MM.1S (cell line): ENCODE results near the gene SETBP1.
"Not testable (repeated sequence)": the region's sequence is repeated elsewhere in the genome, so short reads cannot be mapped to it uniquely, and the experiment has no call there.

ENCODE experiments used
- DNase-seq: peaks from one replicate; pipeline ENCODE4 v3.0.0-alpha.2; 2015
- H2AFZ ChIP-seq: fragments of 300-600 bp; sonication (generic); 2 replicates; pipeline ENCODE4 v1.6.0; 2016; ENCODE audit warnings: antibody characterized with exemption, low read length
- H3F3A ChIP-seq: fragments of 300-600 bp; sonication (generic); 2 replicates; pipeline ENCODE4 v1.6.1; 2016; ENCODE audit warnings: mild to moderate bottlenecking, antibody characterized with exemption, low read length, moderate library complexity, mixed read lengths; ENCODE audit not compliant: insufficient read depth
- H3K27ac ChIP-seq: fragments of 300-600 bp; sonication (generic); 2 replicates; pipeline ENCODE4 v1.5.1; 2016; ENCODE audit warnings: mild to moderate bottlenecking, low read length
- H3K27me3 ChIP-seq: fragments of 300-600 bp; sonication (generic); replicated peaks from 2 replicates; pipeline ENCODE4 v1.6.0; 2016; ENCODE audit warnings: low read length; ENCODE audit not compliant: insufficient read depth
- H3K36me3 ChIP-seq: fragments of 300-600 bp; sonication (generic); replicated peaks from 2 replicates; pipeline ENCODE4 v1.6.1; 2016; ENCODE audit warnings: mild to moderate bottlenecking, low read length, mixed read lengths; ENCODE audit not compliant: insufficient read depth
- H3K4me1 ChIP-seq: fragments of 300-600 bp; sonication (generic); 2 replicates; pipeline ENCODE4 v1.6.1; 2016; ENCODE audit warnings: low read length, mixed read lengths
- H3K4me2 ChIP-seq: fragments of 300-600 bp; sonication (generic); 2 replicates; pipeline ENCODE4 v1.6.0; 2016; ENCODE audit warnings: low read depth, low read length
- H3K4me3 ChIP-seq: fragments of 300-600 bp; sonication (generic); 2 replicates; pipeline ENCODE4 v1.5.1; 2016; ENCODE audit warnings: low read length, mixed read lengths
- H3K79me2 ChIP-seq: fragments of 300-600 bp; sonication (generic); 2 replicates; pipeline ENCODE4 v1.6.1; 2016; ENCODE audit warnings: mixed run types, low read length, mixed read lengths
- H3K9ac ChIP-seq: fragments of 300-600 bp; sonication (generic); 2 replicates; pipeline ENCODE4 v1.6.1; 2016; ENCODE audit warnings: low read length, mixed read lengths
- H3K9me2 ChIP-seq: fragments of 300-600 bp; sonication (generic); replicated peaks from 2 replicates; pipeline ENCODE4 v1.6.1; 2016; ENCODE audit warnings: mild to moderate bottlenecking, low read length, mixed read lengths; ENCODE audit not compliant: insufficient read depth
- H3K9me3 ChIP-seq: fragments of 300-600 bp; sonication (generic); replicated peaks from 2 replicates; pipeline ENCODE4 v1.6.1; 2016; ENCODE audit warnings: mild to moderate bottlenecking, low read length, mixed read lengths; ENCODE audit not compliant: insufficient read depth
- H4K20me1 ChIP-seq: fragments of 300-600 bp; sonication (generic); 2 replicates; pipeline ENCODE4 v1.6.1; 2016; ENCODE audit warnings: mild to moderate bottlenecking, low read length, moderate library complexity, mixed read lengths; ENCODE audit not compliant: insufficient read depth
- CTCF ChIP-seq: fragments of 300-600 bp; sonication (generic); IDR thresholded peaks from 2 replicates; pipeline ENCODE4 v1.5.1; 2016; ENCODE audit warnings: antibody characterized with exemption, low read length, mixed read lengths
- EZH2 ChIP-seq: fragments of 300-600 bp; sonication (generic); optimal IDR thresholded peaks from 2 replicates; pipeline ENCODE3; 2017; ENCODE audit warnings: low read depth, mild to moderate bottlenecking, antibody characterized with exemption, low read length, mixed read lengths
- EZH2phosphoT487 ChIP-seq: fragments of 300-600 bp; sonication (generic); IDR thresholded peaks from 2 replicates; pipeline ENCODE4 v1.6.1; 2018; ENCODE audit warnings: antibody characterized with exemption, low read length

SETBP1 gene

GRCh38 chr18:44719519-44720060 lies 38.9 kb downstream of the SETBP1 start:
- Histone ChIP-seq H3K9me3 (no peaks in the 10 kb centered on the region), H3K9ac (no peak overlapping the region), H3K4me1 (peaks cover 99% of the 10 kb centered on the region), H3K9me2 (no peaks in the 10 kb centered on the region), H3K27me3 (no peaks in the 10 kb centered on the region), H3K79me2 (peaks cover 94% of the 10 kb centered on the region), H3K27ac (no peak overlapping the region), H2AFZ (no peak overlapping the region), H3K4me3 (no peak overlapping the region), H3K4me2 (no peak overlapping the region), H4K20me1 (no peaks in the 10 kb centered on the region), H3F3A (peaks cover 22% of the 10 kb centered on the region), H3K36me3 (0 out of 2 replicates have a peak, but pooled peaks cover 6% of the 10 kb centered on the region)
- no peak for DNase-seq
- TF ChIP-seq CTCF (no peak), EZH2phosphoT487 (no peak), EZH2 (no peak)

- Histone ChIP-seq H3F3A (peaks cover 28% of the 10 kb centered on the region), H3K79me2 (peaks cover 91% of the 10 kb centered on the region), H3K27ac (peak overlapping the region; percentile 73; the same call in 1 of the 2 replicates), H3K4me2 (peak overlapping the region; percentile 63), H3K4me1 (peaks cover 96% of the 10 kb centered on the region), H3K9ac (peak overlapping the region; percentile 46), H3K4me3 (0 out of 2 replicates have a peak overlapping the region, but pooled peaks have one; percentile 9)
- not testable (repeated sequence) for H2AFZ ChIP-seq, H3K9me2 ChIP-seq, H3K9me3 ChIP-seq, H3K27me3 ChIP-seq, H3K36me3 ChIP-seq, H4K20me1 ChIP-seq
- DNase-seq = peak; percentile 60
Observed at GRCh38 chr18:44721748-44722147, 41.1 kb downstream of the SETBP1 start.

GRCh38 chr18:44723411-44723810 lies 42.7 kb downstream of the SETBP1 start:
- 0 out of 2 replicates have a peak, but pooled peaks cover 6% of the 10 kb centered on the region for H3K36me3 ChIP-seq
- peaks cover 91% of the 10 kb centered on the region for H3K79me2 ChIP-seq
- H3K27ac ChIP-seq = peak overlapping the region; percentile 94; the same call in 1 of the 2 replicates
- H3K27me3 ChIP-seq = no peaks in the 10 kb centered on the region
- no peak for DNase-seq
- peaks cover 90% of the 10 kb centered on the region for H3K4me1 ChIP-seq
- H4K20me1 ChIP-seq = no peaks in the 10 kb centered on the region
- TF ChIP-seq EZH2phosphoT487 = no peak
- no peak for TF ChIP-seq CTCF
- no peak for TF ChIP-seq EZH2
- H3K9ac ChIP-seq = no peak overlapping the region
- no peak overlapping the region for H2AFZ ChIP-seq
- no peak overlapping the region for H3K4me2 ChIP-seq
- no peak overlapping the region for H3K4me3 ChIP-seq
- H3K9me2 ChIP-seq = no peaks in the 10 kb centered on the region
- peaks cover 28% of the 10 kb centered on the region for H3F3A ChIP-seq
- H3K9me3 ChIP-seq = no peaks in the 10 kb centered on the region

- peaks cover 28% of the 10 kb centered on the region for H3F3A ChIP-seq
- H3K36me3 ChIP-seq = 0 out of 2 replicates have a peak, but pooled peaks cover 9% of the 10 kb centered on the region
- peaks cover 90% of the 10 kb centered on the region for H3K4me1 ChIP-seq
- peak overlapping the region; percentile 68 for H3K9ac ChIP-seq
- H2AFZ ChIP-seq = no peak overlapping the region
- no peaks in the 10 kb centered on the region for H4K20me1 ChIP-seq
- peak overlapping the region; percentile 94 for H3K27ac ChIP-seq
- H3K9me2 ChIP-seq = no peaks in the 10 kb centered on the region
- DNase-seq = peak; percentile 51
- H3K4me3 ChIP-seq = no peak overlapping the region
- H3K4me2 ChIP-seq = peak overlapping the region; percentile 54; the same call in 1 of the 2 replicates
- no peak for TF ChIP-seq EZH2phosphoT487
- H3K79me2 ChIP-seq = peaks cover 91% of the 10 kb centered on the region
- H3K9me3 ChIP-seq = no peaks in the 10 kb centered on the region
- no peaks in the 10 kb centered on the region for H3K27me3 ChIP-seq
Observed at GRCh38 chr18:44724105-44724778, 43.6 kb downstream of the SETBP1 start.
